GM12892 (cell line): ENCODE measurements around the gene ZSCAN20.

Experiments used
- POLR2A ChIP-seq: IDR thresholded peaks from 2 replicates; pipeline ENCODE4 v1.6.1; 2011; ENCODE audit warnings: low read depth, low read length, control low read depth
- POLR2AphosphoS5 ChIP-seq: IDR thresholded peaks from 2 replicates; pipeline ENCODE4 v1.6.1; 2011; ENCODE audit warnings: low read depth, low read length, control low read depth

GRCh38 chr1:33515607-33516006 is 43.2 kb downstream of the ZSCAN20 start:
- TF ChIP-seq POLR2A (no peak), POLR2AphosphoS5 (no peak)
